Measurements from ENCODE around the gene CENPL.
"Not testable (repeated sequence)": the region's sequence is repeated elsewhere in the genome, so short reads cannot be mapped to it uniquely, and the experiment has no call there.

GRCh38 chr1:173813654-173814053 lies 11.0 kb downstream of the CENPL start:
- TF ChIP-seq CTCF (IDR thresholded peaks at IDR 0.05); POLR2A (IDR thresholded peaks at IDR 0.05; ENCODE audit: low read depth); EP300 (IDR thresholded peaks at IDR 0.05): not testable (repeated sequence)
